Esophagus muscularis mucosa (tissue), 4 donors: ENCODE measurements around the gene INCENP. TPM values are rescaled to one million over a fixed set of nuclear protein-coding genes. Genes with fewer than 3 reads are reported as not detected.
"Not testable (repeated sequence)": the region's sequence is repeated elsewhere in the genome, so short reads cannot be mapped to it uniquely, and the experiment has no call there.

Experiments
- DNase-seq: peaks from one replicate; pipeline ENCODE4 v3.0.0-alpha.2; 2017; ENCODE audit errors: extremely low spot score
- H3K27ac ChIP-seq, 4 donors: fragments of 200-600 bp; sonication (generic); replicated peaks in 1 of 4; 1 replicate in 3 of 4; 2 replicates in 1 of 4; pipeline ENCODE4 v1.5.1; 2016 to 2019; ENCODE audit warnings: mild to moderate bottlenecking in 1 of 4
- H3K27me3 ChIP-seq, 4 donors: fragments of 200-600 bp; sonication (generic); one replicate each; pipeline versions ENCODE4 v1.5.1 to v1.6.0; 2016 to 2019
- H3K36me3 ChIP-seq, 4 donors: fragments of 200-600 bp; sonication (generic); one replicate each; pipeline ENCODE4 v1.5.1; 2016 to 2019
- H3K4me1 ChIP-seq, 4 donors: fragments of 200-600 bp; sonication (generic); one replicate each; pipeline ENCODE4 v1.5.1; 2016 to 2019
- H3K4me3 ChIP-seq, 4 donors: fragments of 200-600 bp; sonication (generic); 1 replicate in 2 of 4; 2 replicates in 2 of 4; pipeline ENCODE4 v1.5.1; 2016 to 2019; ENCODE audit warnings: mild to moderate bottlenecking in 4 of 4, moderate library complexity in 1 of 4
- H3K9me3 ChIP-seq, 4 donors: fragments of 200-600 bp; sonication (generic); 1 replicate in 3 of 4; 2 replicates in 1 of 4; pipeline ENCODE4 v1.5.1; 2016 to 2019
- CTCF ChIP-seq, 3 experiments: fragments of 200-600 bp in 2 of 3; fragments of 450-650 bp in 1 of 3; sonication (generic) in 2 of 3; IDR thresholded peaks; one replicate each; pipeline ENCODE4 v1.5.1; 2017 to 2019; ENCODE audit warnings: antibody characterized with exemption in 3 of 3, mild to moderate bottlenecking in 2 of 3, moderate library complexity in 1 of 3
- EP300 ChIP-seq: sonication (generic); formaldehyde crosslinking; IDR thresholded peaks from one replicate; pipeline ENCODE4 v1.6.1; 2017; ENCODE audit warnings: antibody characterized with exemption
- POLR2A ChIP-seq: fragments of 450-650 bp; IDR thresholded peaks from one replicate; pipeline ENCODE4 v1.6.1; 2017; ENCODE audit warnings: antibody characterized with exemption, moderate library complexity, mild to moderate bottlenecking, low read depth
- POLR2AphosphoS5 ChIP-seq, 2 donors: sonication (generic); formaldehyde crosslinking; IDR thresholded peaks; one replicate each; pipeline ENCODE4 v1.6.1; 2017; ENCODE audit warnings: antibody characterized with exemption in 2 of 2
- WGBS: methylation state at CpG from one replicate; pipeline ENCODE4 v1.1.5; 2018; 5-methylcytosine and 5-hydroxymethylcytosine counted together
- intact Hi-C: fragments of 100-400 bp; cut with DNase I; formaldehyde crosslinking; loops from one replicate; pipeline ENCODE4 v1.15.1; 2023
- total RNA-seq, 4 donors: library from RNA; depleted of rRNA; stranded (reverse); fragments of >200 nt; gene quantifications; one replicate each; pipeline versions ENCODE4 v1.1.0 to v1.2.1, GENCODE V29; 2016

INCENP gene
- total RNA-seq, 4 donors from 2014 or later, result 13.8 to 20.3 (median 16.0) TPM

GRCh38 chr11:62082292-62082657 lies 41.5 kb upstream of the INCENP start:
- Histone ChIP-seq H3K4me3 (no peak overlapping the region), H3K36me3 (no peaks in the 10 kb centered on the region), H3K4me1 (peaks cover 0 to 9% (median 6%) of the 10 kb centered on the region in 4 donors), H3K9me3 (no peaks in the 10 kb centered on the region), H3K27me3 (no peaks in the 10 kb centered on the region), H3K27ac (no peak overlapping the region)
- TF ChIP-seq CTCF (IDR thresholded peaks at IDR 0.05) (no peak), EP300 (no peak), POLR2AphosphoS5 (IDR thresholded peaks at IDR 0.05) (no peak)
- no peak for DNase-seq
- intact Hi-C loops, result loop anchor here (1.0 to 10.0 kb wide), 3 partner anchors 130 to 287 kb away; partner anchors contain the start of genes BEST1, FEN1 and TMEM258
- 30% methylated on average over 7 of the region's 7 CpGs for WGBS

GRCh38 chr11:62084801-62085200 lies 39.0 kb upstream of the INCENP start:
- not testable (repeated sequence) for H3K4me3 ChIP-seq, H3K36me3 ChIP-seq, H3K9me3 ChIP-seq, H3K27ac ChIP-seq, H3K4me1 ChIP-seq, H3K27me3 ChIP-seq, DNase-seq
- 90% methylated on average over 6 of the region's 6 CpGs for WGBS
- intact Hi-C loops, result loop anchor here (5.0 to 10.0 kb wide), 2 partner anchors 132 to 290 kb away; partner anchors contain the start of genes BEST1, FEN1 and TMEM258

GRCh38 chr11:62087694-62088093 lies 36.1 kb upstream of the INCENP start:
- no peak overlapping the region for H3K27ac ChIP-seq
- DNase-seq, result no peak
- intact Hi-C loops, result loop anchor here (10.0 kb wide), 1 partner anchor 293 kb away; the partner anchor contains the start of genes FEN1 and TMEM258
- 78% methylated on average over 1 of the region's 1 CpG for WGBS
- H3K4me3 ChIP-seq, result no peak overlapping the region
- peaks cover 0 to 5% (median 0%) of the 10 kb centered on the region in 4 donors for H3K27me3 ChIP-seq
- TF ChIP-seq POLR2AphosphoS5 (IDR thresholded peaks at IDR 0.05), result no peak
- TF ChIP-seq CTCF (IDR thresholded peaks at IDR 0.05), result no peak
- TF ChIP-seq POLR2A, result no peak
- no peak for TF ChIP-seq EP300
- no peaks in the 10 kb centered on the region for H3K9me3 ChIP-seq
- no peaks in the 10 kb centered on the region for H3K36me3 ChIP-seq
- no peaks in the 10 kb centered on the region for H3K4me1 ChIP-seq

GRCh38 chr11:62088331-62088933 lies 35.4 kb upstream of the INCENP start:
- Histone ChIP-seq H3K27me3 (peaks cover 0 to 5% (median 0%) of the 10 kb centered on the region in 4 donors), H3K4me3 (no peak overlapping the region), H3K4me1 (no peaks in the 10 kb centered on the region), H3K27ac (no peak overlapping the region), H3K9me3 (no peaks in the 10 kb centered on the region), H3K36me3 (no peaks in the 10 kb centered on the region)
- TF ChIP-seq POLR2AphosphoS5 (IDR thresholded peaks at IDR 0.05) (no peak), CTCF (IDR thresholded peaks at IDR 0.05) (no peak), EP300 (no peak), POLR2A (no peak)
- intact Hi-C loops, result loop anchor here (10.0 kb wide), 1 partner anchor 294 kb away; the partner anchor contains the start of genes FEN1 and TMEM258
- no peak for DNase-seq
- 52% methylated on average over 1 of the region's 1 CpG for WGBS

- H3K27ac ChIP-seq, result peak overlapping the region in 1 of 4 donors; percentile 80
- TF ChIP-seq POLR2A (no peak), CTCF (IDR thresholded peaks at IDR 0.05) (no peak), POLR2AphosphoS5 (IDR thresholded peaks at IDR 0.05) (no peak), EP300 (no peak)
- no peaks in the 10 kb centered on the region for H3K27me3 ChIP-seq
- no peak for DNase-seq
- intact Hi-C loops, result no loop called here
- no peaks in the 10 kb centered on the region for H3K36me3 ChIP-seq
- H3K4me3 ChIP-seq, result no peak overlapping the region
- H3K9me3 ChIP-seq, result no peaks in the 10 kb centered on the region
- H3K4me1 ChIP-seq, result peaks cover 21 to 31% (median 26%) of the 10 kb centered on the region in 4 donors
Observed at GRCh38 chr11:62103141-62103540, 20.7 kb upstream of the INCENP start.
